GM12878 (cell line): ENCODE results near the gene MXRA8. TPM values are rescaled to one million over a fixed set of nuclear protein-coding genes. Genes with fewer than 3 reads are reported as not detected.
A peak's percentile ranks its signal among the peaks of the same experiment; 100 is the strongest.

Experiments
- ATAC-seq: fragments of 200-7000 bp; cut with Tn5 transposase; 3 replicates; pipeline ENCODE4 v1.9.1; 2020; ENCODE audit warnings: mild to moderate bottlenecking, moderate library complexity
- BruUV-seq: library from RNA; stranded (reverse); fragments of 400-500 nt; replicated peaks from 2 replicates; lab custom pipeline; 2021; lab: Mats Ljungman, UMichigan
- CTCF ChIA-PET: fragments of 300-600 bp; sonication (Branson Sonifier 250); formaldehyde crosslinking; extraction: SDS; loops from one replicate; lab custom pipeline; 2021; ENCODE audit warnings: inconsistent platforms; lab: Yijun Ruan, JAX
- POLR2A ChIA-PET: fragments of 350-600 bp; formaldehyde crosslinking; extraction: SDS; loops from one replicate; lab custom pipeline; 2021; ENCODE audit warnings: inconsistent platforms; lab: Charles Lee
- RAD21 ChIA-PET: fragments of 300-600 bp; sonication (Branson Sonifier 250); formaldehyde crosslinking; loops from one replicate; lab custom pipeline; 2023; ENCODE audit warnings: antibody characterized with exemption; ENCODE audit not compliant: unreplicated experiment; lab: Charles Lee
- SMC1A ChIA-PET: fragments of 300-600 bp; sonication (Branson Sonifier 250); formaldehyde crosslinking; loops from one replicate; lab custom pipeline; 2023; ENCODE audit not compliant: unreplicated experiment, uncharacterized antibody; lab: Charles Lee
- DNase-seq: peaks from one replicate; pipeline ENCODE4 v3.0.0-alpha.2; 2011; ENCODE audit warnings: low read depth, low spot score
- FAIRE-seq: peaks from 3 replicates; lab custom pipeline; 2011; peaks lifted over from hg19 to GRCh38; lab: Jason Lieb, UNC
- H2AFZ ChIP-seq: 2 replicates; pipeline ENCODE4 v1.6.0; 2011; ENCODE audit warnings: low read depth, low read length, control low read depth; ENCODE audit not compliant: control insufficient read depth
- H3K27ac ChIP-seq: 2 replicates; pipeline ENCODE4 v1.5.1; 2011; ENCODE audit warnings: control low read depth; ENCODE audit not compliant: control insufficient read depth, insufficient read depth
- H3K27me3 ChIP-seq, 2 experiments: replicated peaks in 1 of 2; 2 replicates each; pipeline versions ENCODE4 v1.6.0 to v1.6.1; 2011; ENCODE audit warnings: low read length in 1 of 2; ENCODE audit not compliant: control insufficient read depth in 2 of 2, insufficient read depth in 2 of 2
- H3K36me3 ChIP-seq, 2 experiments: 2 replicates each; pipeline ENCODE4 v1.5.1; 2011; ENCODE audit warnings: low read length in 1 of 2; ENCODE audit not compliant: control insufficient read depth in 2 of 2, insufficient read depth in 2 of 2
- H3K4me1 ChIP-seq: 2 replicates; pipeline ENCODE4 v1.6.1; 2011; ENCODE audit warnings: mild to moderate bottlenecking, low read length, moderate library complexity, mixed read lengths; ENCODE audit not compliant: control insufficient read depth, insufficient read depth
- H3K4me2 ChIP-seq: 2 replicates; pipeline ENCODE4 v1.6.0; 2011; ENCODE audit warnings: control low read depth; ENCODE audit not compliant: control insufficient read depth, insufficient read depth
- H3K4me3 ChIP-seq: fragments of 200-600 bp; sonication (generic); 2 replicates; pipeline ENCODE4 v1.5.1; 2016
- H3K79me2 ChIP-seq: 2 replicates; pipeline ENCODE4 v1.6.0; 2011; ENCODE audit warnings: low read length; ENCODE audit not compliant: control insufficient read depth, insufficient read depth
- H3K9ac ChIP-seq: 2 replicates; pipeline ENCODE4 v1.8.0; 2011; ENCODE audit warnings: low read length, control low read depth, mixed read lengths; ENCODE audit not compliant: control insufficient read depth, insufficient read depth
- H3K9me3 ChIP-seq: replicated peaks from 3 replicates; pipeline ENCODE4 v1.5.1; 2011; ENCODE audit warnings: mild to moderate bottlenecking, low read length; ENCODE audit not compliant: control insufficient read depth, insufficient read depth
- H4K20me1 ChIP-seq: 2 replicates; pipeline ENCODE4 v1.6.0; 2011; ENCODE audit not compliant: control insufficient read depth, insufficient read depth
- MLLT1 ChIP-seq: fragments of 450-650 bp; IDR thresholded peaks from 2 replicates; pipeline ENCODE4 v1.6.1; 2016; ENCODE audit warnings: mild to moderate bottlenecking
- ZNF687 ChIP-seq: fragments of 450-650 bp; IDR thresholded peaks from 2 replicates; pipeline ENCODE4 v1.6.1; 2017; ENCODE audit warnings: mild to moderate bottlenecking, moderate library complexity
- WGBS: methylation state at CpG from one replicate; pipeline ENCODE4 v1.1.6; 2016; ENCODE audit warnings: low lambda C conversion rate; ENCODE audit not compliant: insufficient replicate concordance, insufficient coverage; ENCODE audit errors: missing lambda C conversion rate; 5-methylcytosine and 5-hydroxymethylcytosine counted together
- in situ Hi-C: fragments of 300-500 bp; cut with MboI; formaldehyde crosslinking; loops from 9 replicates; pipeline ENCODE4 v1.14.3; 2018; ENCODE audit warnings: mixed read lengths
- intact Hi-C: fragments of 100-400 bp; cut with micrococcal nuclease; formaldehyde crosslinking; loops from one replicate; pipeline ENCODE4 v1.14.2; 2022; ENCODE audit not compliant: unreplicated experiment
- polyA plus RNA-seq, 11 experiments: library from polyadenylated mRNA; depleted of rRNA in 4 of 11; unstranded in 6 of 11; stranded (reverse) in 5 of 11; fragments of >200 nt; fragmentation: Nextera tagmentation in 4 of 11; fragmentation: Illumina TruSeq in 1 of 11; extraction: Ambion mirVana in 4 of 11; extraction: Trizol in 1 of 11; gene quantifications; 1 replicate in 1 of 11; 2 replicates in 10 of 11; pipeline versions ENCODE4 v1.2.1 to v1.2.3, GENCODE V29; 2011 to 2016; ENCODE audit warnings: inconsistent platforms in 2 of 11, missing spikeins in 2 of 11, low read depth in 1 of 11
- total RNA-seq, 4 experiments: library from RNA; depleted of rRNA in 3 of 4; stranded (reverse); fragments of >200 nt in 3 of 4; fragmentation: Illumina TruSeq in 1 of 4; extraction: Trizol in 1 of 4; gene quantifications; 2 replicates each; pipeline versions ENCODE4 v1.2.1 to v1.2.3, GENCODE V29; 2013 to 2021

The MXRA8 gene
- total and polyA plus RNA-seq, 10 of the 15 experiments (the other 5 are each of a cell fraction or from before 2014, with no cell fraction given): 0.11 to 0.54 (median 0.21) TPM; not detected in 6

GRCh38 chr1:1319646-1319941, 38.8 kb downstream of the MXRA8 start:
- CTCF ChIA-PET: interaction anchor here (0.6 kb wide), 1 partner anchor 29 kb away, joined by 4 read pairs; no protein-coding TSS in a partner anchor
- in situ Hi-C loops: no loop called here
- Histone ChIP-seq H3K4me3 (no peak overlapping the region), H3K9me3 (no peaks in the 10 kb centered on the region), H3K27ac (no peak overlapping the region), H3K27me3 (no peaks in the 10 kb centered on the region), H3K36me3 (peaks cover 0 to 15% of the 10 kb centered on the region in 2 experiments; a peak in 3 of 4 replicates), H2AFZ (no peak overlapping the region), H3K79me2 (peaks cover 31% of the 10 kb centered on the region), H3K4me1 (peaks cover 5% of the 10 kb centered on the region), H4K20me1 (no peaks in the 10 kb centered on the region; the same call in 1 of the 2 replicates), H3K4me2 (no peak overlapping the region), H3K9ac (no peak overlapping the region)
- 96% methylated on average over 13 of the region's 13 CpGs for WGBS
- ATAC-seq (no peak), FAIRE-seq (no peak), DNase-seq (no peak)
- POLR2A ChIA-PET: no interaction called here
- SMC1A ChIA-PET: no interaction called here
- no TSS peak for BruUV-seq
- RAD21 ChIA-PET: no interaction called here
- intact Hi-C loops: no loop called here
- TF ChIP-seq MLLT1: peak; percentile 66; the same call in 1 of the 2 replicates
- no peak for TF ChIP-seq ZNF687
